ENCODE data around the gene NTSR1. TPM values are rescaled to one million over a fixed set of nuclear protein-coding genes. Genes with fewer than 3 reads are reported as not detected.
A peak's percentile ranks its signal among the peaks of the same experiment; 100 is the strongest.

Gene NTSR1
- total RNA-seq, 2 experiments from 2014 or later, result 0.55 to 0.56 TPM

- peaks cover 27% of the 10 kb centered on the region for H3K4me1 ChIP-seq (ENCODE audit: insufficient read depth, low read length)
- peaks cover 6% of the 10 kb centered on the region for H3K36me3 Mint-ChIP-seq (ENCODE audit: low read depth)
- H3K4me3 ChIP-seq (ENCODE audit: low read length), result no peak overlapping the region
- H3K27me3 ChIP-seq (ENCODE audit: control insufficient read depth in 1 of 2, insufficient read depth in 2 of 2, low read length in 2 of 2), result no peaks in the 10 kb centered on the region
- peak overlapping the region; percentile 2 for H3K4me3 Mint-ChIP-seq
- H3K4me1 Mint-ChIP-seq (ENCODE audit: low read depth), result peaks cover 26% of the 10 kb centered on the region
- no peak overlapping the region for H3K27ac Mint-ChIP-seq
- POLR2A ChIA-PET, result no interaction called here
- intact Hi-C loops (cut with DNase I, micrococcal nuclease), result loop anchor here in 1 of 2 experiments (5.0 kb wide), 1 partner anchor 67 kb away; no protein-coding TSS in a partner anchor
- ATAC-seq (ENCODE audit: poor library complexity), result no peak
- no peaks in the 10 kb centered on the region for H3K27me3 Mint-ChIP-seq
- H3K36me3 ChIP-seq (ENCODE audit: insufficient read depth, low read length), result no peaks in the 10 kb centered on the region
- peaks cover 11 to 13% of the 10 kb centered on the region in 2 experiments for H3K9me3 ChIP-seq (ENCODE audit: control insufficient read depth in 1 of 2, insufficient read depth in 1 of 2, low read length in 2 of 2)
- H3K9me3 Mint-ChIP-seq, result peaks cover 12% of the 10 kb centered on the region
- CTCF ChIA-PET, result no interaction called here
- no peak for DNase-seq
- H3K27ac ChIP-seq (ENCODE audit: low read depth in 1 of 2, low read length in 2 of 2), result no peak overlapping the region
- no peak for TF ChIP-seq CTCF (IDR thresholded peaks at IDR 0.05)
Observed at GRCh38 chr20:62724692-62725595, 16.3 kb downstream of the NTSR1 start.

- ATAC-seq (ENCODE audit: poor library complexity) (no peak), DNase-seq (no peak)
- Mint-ChIP-seq H3K27ac (no peak overlapping the region), H3K36me3 (ENCODE audit: low read depth) (peaks cover 6% of the 10 kb centered on the region), H3K4me1 (ENCODE audit: low read depth) (peaks cover 26% of the 10 kb centered on the region), H3K9me3 (peaks cover 8% of the 10 kb centered on the region), H3K4me3 (no peak overlapping the region), H3K27me3 (no peaks in the 10 kb centered on the region)
- Histone ChIP-seq H3K4me1 (ENCODE audit: insufficient read depth, low read length) (peaks cover 27% of the 10 kb centered on the region), H3K27ac (ENCODE audit: low read depth in 1 of 2, low read length in 2 of 2) (no peak overlapping the region), H3K36me3 (ENCODE audit: insufficient read depth, low read length) (no peaks in the 10 kb centered on the region), H3K27me3 (ENCODE audit: control insufficient read depth in 1 of 2, insufficient read depth in 2 of 2, low read length in 2 of 2) (no peaks in the 10 kb centered on the region), H3K4me3 (ENCODE audit: low read length) (no peak overlapping the region), H3K9me3 (ENCODE audit: control insufficient read depth in 1 of 2, insufficient read depth in 1 of 2, low read length in 2 of 2) (peaks cover 8 to 10% of the 10 kb centered on the region in 2 experiments)
- ChIA-PET POLR2A (no interaction called here), CTCF (no interaction called here)
- intact Hi-C loops (cut with DNase I, micrococcal nuclease), result loop anchor here in 1 of 2 experiments (5.0 kb wide), 1 partner anchor 67 kb away; no protein-coding TSS in a partner anchor
- TF ChIP-seq CTCF (IDR thresholded peaks at IDR 0.05), result no peak
Observed at GRCh38 chr20:62725596-62726268, 17.1 kb downstream of the NTSR1 start.

- Mint-ChIP-seq H3K4me3 (no peak overlapping the region), H3K27ac (no peak overlapping the region), H3K27me3 (no peaks in the 10 kb centered on the region), H3K36me3 (ENCODE audit: low read depth) (peaks cover 6% of the 10 kb centered on the region), H3K9me3 (peaks cover 8% of the 10 kb centered on the region), H3K4me1 (ENCODE audit: low read depth) (peaks cover 26% of the 10 kb centered on the region)
- Histone ChIP-seq H3K36me3 (ENCODE audit: insufficient read depth, low read length) (no peaks in the 10 kb centered on the region), H3K27ac (ENCODE audit: low read depth in 1 of 2, low read length in 2 of 2) (no peak overlapping the region), H3K9me3 (ENCODE audit: control insufficient read depth in 1 of 2, insufficient read depth in 1 of 2, low read length in 2 of 2) (peaks cover 4 to 6% of the 10 kb centered on the region in 2 experiments), H3K4me3 (ENCODE audit: low read length) (no peak overlapping the region), H3K27me3 (ENCODE audit: control insufficient read depth in 1 of 2, insufficient read depth in 2 of 2, low read length in 2 of 2) (no peaks in the 10 kb centered on the region), H3K4me1 (ENCODE audit: insufficient read depth, low read length) (peaks cover 27% of the 10 kb centered on the region)
- no peak for ATAC-seq (ENCODE audit: poor library complexity)
- no peak for TF ChIP-seq CTCF (IDR thresholded peaks at IDR 0.05)
- intact Hi-C loops (cut with DNase I, micrococcal nuclease), result loop anchor here in 1 of 2 experiments (5.0 kb wide), 1 partner anchor 66 kb away; no protein-coding TSS in a partner anchor
- no peak for DNase-seq
- ChIA-PET CTCF (no interaction called here), POLR2A (no interaction called here)
Observed at GRCh38 chr20:62726276-62726675, 17.6 kb downstream of the NTSR1 start.

Data from CD4-positive, alpha-beta T cell (primary cell).